ENCODE measurements around the gene IFNL2. TPM values are rescaled to one million over a fixed set of nuclear protein-coding genes. Genes with fewer than 3 reads are reported as not detected.
A peak's percentile ranks its signal among the peaks of the same experiment; 100 is the strongest.
"Not testable (repeated sequence)": the region's sequence is repeated elsewhere in the genome, so short reads cannot be mapped to it uniquely, and the experiment has no call there.

The IFNL2 gene
- total RNA-seq, 2 experiments from 2014 or later: not detected

DNA sequence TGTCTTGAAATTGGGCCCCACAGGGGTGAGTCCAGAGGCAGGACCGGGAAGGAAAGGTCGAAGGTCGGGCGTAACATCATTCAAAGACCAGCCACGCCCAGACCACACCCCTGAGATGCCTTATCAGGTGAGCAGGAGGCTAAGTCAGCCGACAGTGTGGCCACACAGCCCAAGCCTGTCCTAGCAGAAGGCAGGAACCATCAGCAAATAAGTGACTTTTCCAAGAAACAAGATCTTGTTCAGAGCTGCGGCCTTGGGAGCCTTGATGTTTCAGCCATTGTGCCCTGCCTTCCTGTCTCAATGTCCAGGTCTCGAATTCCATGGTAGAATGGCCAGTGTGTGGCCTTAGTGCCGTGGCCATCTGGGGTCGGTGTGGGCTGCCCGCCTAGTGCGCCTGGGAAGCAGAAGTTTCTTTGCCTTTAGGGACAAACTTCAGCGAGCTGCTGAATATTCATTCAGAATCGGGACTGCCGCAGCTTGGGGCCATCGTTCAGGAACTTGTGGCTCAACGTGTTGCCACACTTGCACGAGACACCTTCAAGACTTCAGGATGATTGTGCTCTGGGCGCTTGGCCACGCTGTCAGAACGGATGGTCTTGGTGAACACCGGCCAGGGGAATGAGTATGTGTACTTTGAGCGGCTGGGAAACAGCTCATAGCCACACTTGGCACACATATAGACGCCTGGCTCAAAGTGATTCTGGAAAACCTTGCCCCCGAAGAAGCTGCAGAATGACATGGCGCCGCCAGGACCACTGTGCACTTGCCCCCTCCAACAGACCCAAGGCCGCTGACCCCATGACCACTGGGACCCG lies 13.5 kb upstream of the IFNL2 start:
- ChIA-PET CTCF (no interaction called here), POLR2A (no interaction called here)
- ATAC-seq: no peak
- Mint-ChIP-seq H3K4me3 (no peak overlapping the region), H3K27ac (no peak overlapping the region), H3K4me1 (ENCODE audit: low read depth) (peaks cover 13% of the 10 kb centered on the region), H3K36me3 (ENCODE audit: low read depth) (no peaks in the 10 kb centered on the region), H3K9me3 (ENCODE audit: insufficient read depth) (no peaks in the 10 kb centered on the region), H3K27me3 (ENCODE audit: low read depth) (peaks cover 11% of the 10 kb centered on the region)
- no peak for DNase-seq

DNA sequence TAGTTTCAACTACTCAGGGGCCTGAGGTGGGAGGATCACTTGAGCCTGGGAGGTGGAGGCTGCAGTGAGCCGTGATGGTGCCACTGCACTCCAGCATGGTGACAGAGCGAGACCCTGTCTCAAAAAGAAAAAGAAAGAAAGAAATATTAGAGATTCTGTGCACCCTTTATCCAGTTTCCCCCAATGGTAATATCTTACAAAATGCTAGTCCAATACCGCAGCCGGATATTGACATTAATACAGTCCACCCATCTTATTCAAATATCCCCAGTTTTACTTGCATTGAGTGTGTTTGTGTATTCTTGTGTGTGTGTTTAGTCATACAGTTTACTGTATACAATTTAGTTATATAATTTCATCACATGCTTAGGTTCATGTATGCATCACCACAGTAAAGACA lies 11.0 kb upstream of the IFNL2 start:
- no peaks in the 10 kb centered on the region for H3K9me3 Mint-ChIP-seq (ENCODE audit: insufficient read depth)
- ChIA-PET POLR2A (no interaction called here), CTCF (no interaction called here)
- H3K4me3 Mint-ChIP-seq: no peak overlapping the region
- H3K4me1 Mint-ChIP-seq (ENCODE audit: low read depth): peaks cover 8% of the 10 kb centered on the region
- no peaks in the 10 kb centered on the region for H3K36me3 Mint-ChIP-seq (ENCODE audit: low read depth)
- peaks cover 20% of the 10 kb centered on the region for H3K27me3 Mint-ChIP-seq (ENCODE audit: low read depth)
- ATAC-seq: no peak
- H3K27ac Mint-ChIP-seq: no peak overlapping the region
- DNase-seq: no peak

DNA sequence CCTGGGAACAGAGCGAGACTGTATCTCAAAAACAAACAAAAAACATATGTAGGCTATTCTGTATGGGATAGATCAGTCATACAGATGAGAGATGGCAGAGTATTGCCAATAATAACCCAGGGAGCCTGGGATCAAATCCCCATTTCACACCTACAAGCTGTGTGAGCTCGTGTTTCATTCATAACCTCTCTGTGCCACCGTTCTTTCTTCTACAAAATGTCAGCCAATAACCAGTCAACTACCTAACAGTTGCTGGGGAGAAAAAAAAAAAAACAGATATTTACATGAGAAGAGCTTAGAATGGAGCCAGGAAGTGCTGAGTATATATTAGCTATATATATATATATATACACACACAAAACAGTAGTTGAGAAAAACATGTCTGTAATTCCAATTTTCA lies 6.5 kb upstream of the IFNL2 start:
- ChIA-PET POLR2A (interaction anchor here (0.6 kb wide), 1 partner anchor 1168 kb away, joined by 3 read pairs; no protein-coding TSS in a partner anchor), CTCF (interaction anchor here (0.8 kb wide), 1 partner anchor 10 kb away, joined by 3 read pairs; no protein-coding TSS in a partner anchor)
- no peaks in the 10 kb centered on the region for H3K9me3 Mint-ChIP-seq (ENCODE audit: insufficient read depth)
- ATAC-seq (no peak), DNase-seq (no peak)
- H3K36me3 Mint-ChIP-seq (ENCODE audit: low read depth): no peaks in the 10 kb centered on the region
- no peak overlapping the region for H3K4me3 Mint-ChIP-seq
- H3K4me1 Mint-ChIP-seq (ENCODE audit: low read depth): no peaks in the 10 kb centered on the region
- H3K27me3 Mint-ChIP-seq (ENCODE audit: low read depth): peaks cover 44% of the 10 kb centered on the region
- no peak overlapping the region for H3K27ac Mint-ChIP-seq

DNA sequence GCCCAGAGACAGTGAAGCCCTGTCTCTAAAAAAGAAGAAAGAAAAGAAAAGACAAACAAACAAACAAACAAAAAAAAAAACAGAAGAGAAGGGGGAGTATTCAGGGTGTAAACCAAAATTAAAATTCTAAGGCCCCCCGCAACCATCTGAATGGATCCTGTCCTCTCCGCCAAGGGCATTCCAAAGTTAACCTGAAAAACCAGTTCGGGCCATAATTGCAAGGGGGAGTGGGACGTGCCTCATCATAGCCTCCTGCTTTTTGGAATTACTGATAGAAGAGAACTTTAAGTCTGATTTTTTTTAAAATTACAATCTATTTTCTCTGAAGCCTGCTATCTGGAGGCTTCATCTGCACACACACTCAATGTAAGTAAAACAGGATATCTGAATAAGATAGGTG lies 5.7 kb upstream of the IFNL2 start:
- Mint-ChIP-seq H3K27me3 (ENCODE audit: low read depth) (peaks cover 42% of the 10 kb centered on the region), H3K27ac (no peak overlapping the region)
- CTCF ChIA-PET: no interaction called here

DNA sequence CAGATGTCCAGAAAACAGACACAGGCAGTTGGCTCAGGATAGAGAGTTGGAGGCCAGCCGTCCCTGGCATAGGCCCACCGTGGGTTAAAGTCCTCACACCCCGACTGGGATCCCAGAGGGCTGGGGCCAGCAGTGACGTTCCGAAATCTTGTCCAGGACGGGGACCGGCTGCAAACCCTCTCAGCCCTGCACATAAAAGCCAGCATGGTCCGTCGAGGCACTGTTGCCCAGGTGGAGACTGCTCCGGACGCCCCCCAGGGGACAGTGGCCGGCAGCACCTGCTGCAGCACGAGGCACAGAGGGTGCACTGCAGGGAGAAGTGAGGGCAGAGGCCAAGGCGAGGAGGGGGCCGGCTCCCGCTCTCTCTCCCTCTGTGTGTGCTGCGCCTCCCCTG lies 4.3 kb upstream of the IFNL2 start:
- no peaks in the 10 kb centered on the region for H3K9me3 Mint-ChIP-seq (ENCODE audit: insufficient read depth)
- ChIA-PET CTCF (no interaction called here), POLR2A (no interaction called here)
- no peaks in the 10 kb centered on the region for H3K36me3 Mint-ChIP-seq (ENCODE audit: low read depth)
- H3K4me1 Mint-ChIP-seq (ENCODE audit: low read depth): no peaks in the 10 kb centered on the region
- H3K27me3 Mint-ChIP-seq (ENCODE audit: low read depth): peaks cover 42% of the 10 kb centered on the region
- H3K27ac Mint-ChIP-seq: no peak overlapping the region
- ATAC-seq (no peak), DNase-seq (no peak)
- H3K4me3 Mint-ChIP-seq: no peak overlapping the region

More for the DNA sequence above, 5.7 kb upstream of the IFNL2 start:
- Mint-ChIP-seq H3K4me3 (no peak overlapping the region), H3K36me3 (ENCODE audit: low read depth) (no peaks in the 10 kb centered on the region), H3K9me3 (ENCODE audit: insufficient read depth) (no peaks in the 10 kb centered on the region), H3K4me1 (ENCODE audit: low read depth) (no peaks in the 10 kb centered on the region)
- no peak for DNase-seq
- POLR2A ChIA-PET: interaction anchor here (0.6 kb wide), 1 partner anchor 1169 kb away, joined by 3 read pairs; no protein-coding TSS in a partner anchor
- no peak for ATAC-seq

DNA sequence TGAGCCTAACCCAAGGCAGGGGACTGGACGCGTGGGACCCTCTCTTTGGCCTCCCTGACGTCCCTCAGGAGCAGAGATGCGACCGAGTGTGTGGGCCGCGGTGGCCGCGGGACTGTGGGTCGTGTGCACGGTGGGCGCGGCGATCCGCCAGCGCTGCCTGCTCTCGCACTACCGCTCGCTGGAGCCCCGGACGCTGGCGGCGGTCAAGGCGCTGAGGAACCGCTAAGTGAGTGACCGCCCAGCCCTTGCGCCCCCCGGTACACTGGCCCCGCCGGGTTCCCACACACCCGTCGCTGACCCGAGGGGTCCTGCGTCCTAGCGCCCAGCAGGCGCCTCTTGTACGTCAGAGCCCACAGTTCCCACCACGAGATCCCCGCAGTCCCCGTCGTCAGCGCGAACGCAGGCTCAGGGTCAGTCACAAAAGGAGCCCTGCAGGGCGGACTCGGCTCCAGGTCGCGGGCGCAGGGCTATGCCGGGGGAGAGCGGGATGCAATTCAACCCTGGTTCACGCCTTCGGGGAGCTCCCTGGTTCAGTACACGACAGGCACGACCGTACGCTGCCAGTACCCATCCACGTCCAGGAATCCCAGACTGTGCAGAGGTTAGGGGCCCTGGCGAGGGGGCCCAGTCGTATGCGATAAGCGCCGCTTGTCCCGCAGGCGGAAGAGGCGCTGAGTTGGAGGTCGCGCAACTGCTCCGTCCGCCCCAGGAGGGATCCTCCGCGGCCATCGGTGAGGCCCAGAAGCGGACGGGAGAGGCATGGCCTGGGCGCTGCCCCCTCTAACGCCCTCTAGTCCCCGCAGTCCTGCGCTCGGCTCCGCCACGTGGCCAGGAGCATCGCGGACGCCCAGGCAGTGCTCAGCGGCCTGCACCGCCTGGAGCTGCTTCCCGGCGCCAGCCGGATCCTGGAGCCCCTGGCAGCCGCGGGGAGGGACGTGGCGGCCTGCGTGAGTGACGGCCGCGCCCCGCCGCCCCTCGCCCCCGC lies 3.6 kb upstream of the IFNL2 start:
- DNase-seq (no peak), ATAC-seq (peak; percentile 31)
- Mint-ChIP-seq H3K27me3 (ENCODE audit: low read depth) (peaks cover 41% of the 10 kb centered on the region), H3K36me3 (ENCODE audit: low read depth) (no peaks in the 10 kb centered on the region), H3K9me3 (ENCODE audit: insufficient read depth) (no peaks in the 10 kb centered on the region), H3K4me1 (ENCODE audit: low read depth) (no peaks in the 10 kb centered on the region), H3K4me3 (no peak overlapping the region), H3K27ac (no peak overlapping the region)
- POLR2A ChIA-PET: interaction anchor here (1.1 kb wide), 1 partner anchor 33 kb away, joined by 3 read pairs; no protein-coding TSS in a partner anchor
- CTCF ChIA-PET: no interaction called here

DNA sequence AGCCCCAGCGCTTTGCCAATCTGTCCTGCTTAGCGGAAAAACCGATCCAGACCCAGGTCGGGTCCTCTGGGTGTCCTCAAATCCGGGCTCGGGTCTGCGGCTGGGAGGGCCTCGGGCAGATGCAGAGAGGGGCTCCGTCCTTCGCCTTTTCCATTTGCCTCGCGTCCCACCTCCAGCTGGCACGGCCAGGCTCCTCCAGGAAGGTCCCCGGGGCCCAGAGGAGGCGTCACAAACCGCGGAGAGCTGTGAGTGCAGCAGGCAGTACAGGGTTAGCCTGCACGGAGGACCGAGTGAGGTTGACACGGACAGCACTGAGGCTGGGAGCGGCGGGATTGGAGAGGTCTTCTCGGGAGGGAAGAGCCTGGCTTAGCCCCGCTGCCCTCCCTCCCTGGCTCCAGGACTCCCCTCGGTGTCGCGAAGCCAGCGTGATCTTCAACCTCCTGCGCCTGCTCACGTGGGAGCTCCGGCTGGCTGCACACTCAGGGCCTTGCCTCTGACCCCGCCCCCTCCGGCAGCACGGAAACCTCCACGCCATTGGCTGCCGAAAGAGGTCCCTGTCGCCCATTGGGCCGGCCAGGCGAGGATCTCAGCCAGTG lies 2.8 kb upstream of the IFNL2 start:
- Mint-ChIP-seq H3K9me3 (ENCODE audit: insufficient read depth) (no peaks in the 10 kb centered on the region), H3K36me3 (ENCODE audit: low read depth) (no peaks in the 10 kb centered on the region), H3K4me3 (no peak overlapping the region), H3K27me3 (ENCODE audit: low read depth) (peaks cover 35% of the 10 kb centered on the region), H3K4me1 (ENCODE audit: low read depth) (no peaks in the 10 kb centered on the region), H3K27ac (no peak overlapping the region)
- ATAC-seq (no peak), DNase-seq (no peak)
- POLR2A ChIA-PET: interaction anchor here (1.1 kb wide), 1 partner anchor 32 kb away, joined by 3 read pairs; no protein-coding TSS in a partner anchor
- CTCF ChIA-PET: no interaction called here

DNA sequence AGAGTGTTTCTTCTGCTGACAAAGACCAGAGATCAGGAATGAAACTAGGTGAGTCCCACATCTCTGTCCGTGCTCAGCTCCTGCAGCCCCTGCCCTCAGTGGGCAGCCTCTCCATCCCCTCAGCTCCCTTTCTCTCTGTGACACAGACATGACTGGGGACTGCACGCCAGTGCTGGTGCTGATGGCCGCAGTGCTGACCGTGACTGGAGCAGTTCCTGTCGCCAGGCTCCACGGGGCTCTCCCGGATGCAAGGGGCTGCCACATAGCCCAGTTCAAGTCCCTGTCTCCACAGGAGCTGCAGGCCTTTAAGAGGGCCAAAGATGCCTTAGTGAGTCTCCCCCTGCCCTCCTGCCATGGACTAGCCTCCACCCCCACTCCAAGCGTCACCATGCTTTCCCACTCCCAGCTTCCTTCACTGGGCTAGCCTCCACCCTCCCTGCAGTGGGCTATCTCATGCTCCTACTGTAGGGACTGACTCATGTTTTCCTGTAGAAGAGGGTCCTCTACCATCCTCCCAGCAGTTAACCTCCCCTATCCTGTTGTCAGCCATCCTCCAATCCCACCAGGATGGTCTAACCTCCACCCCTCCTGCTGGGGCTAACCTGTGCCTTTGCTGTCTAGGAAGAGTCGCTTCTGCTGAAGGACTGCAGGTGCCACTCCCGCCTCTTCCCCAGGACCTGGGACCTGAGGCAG lies 481 bp downstream of the IFNL2 start:
- DNase-seq; ATAC-seq; H3K9me3 Mint-ChIP-seq (ENCODE audit: insufficient read depth); CTCF ChIA-PET; H3K4me1 Mint-ChIP-seq (ENCODE audit: low read depth); H3K4me3 Mint-ChIP-seq; H3K36me3 Mint-ChIP-seq (ENCODE audit: low read depth): not testable (repeated sequence)
- POLR2A ChIA-PET: interaction anchor here (0.6 kb wide), 1 partner anchor 13 kb away, joined by 3 read pairs; no protein-coding TSS in a partner anchor
- H3K27me3 Mint-ChIP-seq (ENCODE audit: low read depth): peaks cover 22% of the 10 kb centered on the region
- H3K27ac Mint-ChIP-seq: peak overlapping the region; percentile 33

DNA sequence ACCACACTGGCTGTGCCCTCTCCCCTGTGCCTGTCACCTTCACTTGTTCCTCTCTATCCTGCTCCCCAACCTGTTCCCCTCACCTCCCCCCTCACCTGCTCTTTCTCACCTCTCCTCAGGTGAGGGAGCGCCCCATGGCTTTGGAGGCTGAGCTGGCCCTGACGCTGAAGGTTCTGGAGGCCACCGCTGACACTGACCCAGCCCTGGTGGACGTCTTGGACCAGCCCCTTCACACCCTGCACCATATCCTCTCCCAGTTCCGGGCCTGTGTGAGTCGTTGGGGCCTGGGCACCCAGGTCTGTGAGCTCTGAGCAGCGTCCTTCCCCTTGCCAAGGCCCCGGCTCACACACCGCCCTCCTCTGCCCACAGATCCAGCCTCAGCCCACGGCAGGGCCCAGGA lies 1.2 kb downstream of the IFNL2 start:
- H3K9me3 Mint-ChIP-seq (ENCODE audit: insufficient read depth); H3K4me3 Mint-ChIP-seq; CTCF ChIA-PET; H3K36me3 Mint-ChIP-seq (ENCODE audit: low read depth); H3K27ac Mint-ChIP-seq; ATAC-seq; DNase-seq; H3K4me1 Mint-ChIP-seq (ENCODE audit: low read depth); POLR2A ChIA-PET: not testable (repeated sequence)
- H3K27me3 Mint-ChIP-seq (ENCODE audit: low read depth): peaks cover 18% of the 10 kb centered on the region

DNA sequence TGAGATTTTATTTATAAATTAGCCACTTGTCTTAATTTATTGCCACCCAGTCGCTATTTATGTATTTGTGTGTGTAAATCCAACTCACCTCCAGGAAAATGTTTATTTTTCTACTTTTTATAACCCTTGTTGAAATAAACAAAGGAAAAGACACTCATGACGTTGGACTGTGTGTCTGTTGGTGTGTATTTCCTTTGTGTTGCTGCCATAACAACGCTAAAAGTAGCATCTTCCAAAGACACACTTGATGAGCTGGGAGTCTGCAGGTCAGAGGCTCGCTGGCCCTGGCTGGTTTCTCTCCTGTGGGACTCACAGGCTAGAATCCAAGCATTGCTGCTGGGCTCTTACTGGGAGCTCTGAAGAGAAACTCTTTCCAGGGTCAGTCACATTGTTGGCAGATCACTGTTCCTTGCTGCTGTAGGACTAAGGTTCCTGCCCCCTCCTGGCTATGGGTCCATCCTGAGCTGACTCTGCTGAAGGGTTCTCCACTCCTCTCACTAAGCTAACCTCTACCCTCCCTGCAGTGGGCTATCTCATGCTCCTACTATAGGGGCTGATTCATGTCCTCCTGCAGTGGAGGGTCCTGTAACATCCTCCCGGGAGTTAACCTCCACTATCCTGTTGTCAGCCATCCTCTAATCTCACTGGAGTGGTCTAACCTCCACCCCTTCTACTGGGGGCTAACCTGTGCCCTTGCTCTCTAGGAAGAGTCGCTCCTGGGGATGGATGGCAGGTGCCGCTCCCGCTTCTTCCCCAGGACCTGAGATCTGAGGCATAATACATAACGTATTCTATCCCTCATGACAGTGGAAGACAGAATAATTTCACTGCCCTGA lies 2.1 kb downstream of the IFNL2 start:
- POLR2A ChIA-PET: no interaction called here

More for the DNA sequence above, 2.1 kb downstream of the IFNL2 start:
- H3K4me1 Mint-ChIP-seq (ENCODE audit: low read depth): no peaks in the 10 kb centered on the region
- no peaks in the 10 kb centered on the region for H3K36me3 Mint-ChIP-seq (ENCODE audit: low read depth)
- CTCF ChIA-PET: interaction anchor here (0.9 kb wide), 1 partner anchor 84 kb away, joined by 3 read pairs; no protein-coding TSS in a partner anchor
- no peak for DNase-seq
- peaks cover 15% of the 10 kb centered on the region for H3K27me3 Mint-ChIP-seq (ENCODE audit: low read depth)
- H3K27ac Mint-ChIP-seq: peak overlapping the region; percentile 32
- no peak overlapping the region for H3K4me3 Mint-ChIP-seq
- no peaks in the 10 kb centered on the region for H3K9me3 Mint-ChIP-seq (ENCODE audit: insufficient read depth)
- ATAC-seq: no peak

All from activated CD8-positive, alpha-beta T cell treated with anti-CD3 and anti-CD28 coated beads, Interleukin-2, amount 10 ng/mL, durations not matched to agents 7 days and 5 days (primary cell).